Gastroesophageal sphincter (tissue), 4 donors: ENCODE data around the gene BIRC2. TPM values are rescaled to one million over a fixed set of nuclear protein-coding genes. Genes with fewer than 3 reads are reported as not detected.

Experiments used
- ATAC-seq: fragments of 150-250 bp; one replicate; pipeline ENCODE4 v1.9.1; 2016; ENCODE audit warnings: mild to moderate bottlenecking, moderate library complexity
- H3K27ac ChIP-seq, 4 donors: fragments of 200-600 bp; sonication (generic) in 3 of 4; 1 replicate in 3 of 4; 2 replicates in 1 of 4; pipeline ENCODE4 v1.5.1; 2016 to 2019
- H3K27me3 ChIP-seq: fragments of 200-600 bp; sonication (generic); one replicate; pipeline ENCODE4 v1.5.1; 2019
- H3K36me3 ChIP-seq, 2 donors: fragments of 200-600 bp; sonication (generic); one replicate each; pipeline ENCODE4 v1.5.1; 2019; ENCODE audit warnings: control low read depth in 1 of 2
- H3K4me1 ChIP-seq, 3 donors: fragments of 200-600 bp; sonication (generic); 1 replicate in 2 of 3; 2 replicates in 1 of 3; pipeline ENCODE4 v1.5.1; 2016 to 2019; ENCODE audit warnings: control low read depth in 2 of 3
- H3K4me3 ChIP-seq, 2 donors: fragments of 200-600 bp; sonication (generic); one replicate each; pipeline ENCODE4 v1.5.1; 2019; ENCODE audit warnings: mild to moderate bottlenecking in 1 of 2, moderate library complexity in 1 of 2
- H3K9me3 ChIP-seq, 3 donors: fragments of 200-600 bp; sonication (generic); one replicate each; pipeline ENCODE4 v1.5.1; 2017 to 2019; ENCODE audit warnings: control low read depth in 2 of 3
- EP300 ChIP-seq: sonication (generic); formaldehyde crosslinking; IDR thresholded peaks from one replicate; pipeline ENCODE4 v1.6.1; 2017; ENCODE audit warnings: antibody characterized with exemption, mild to moderate bottlenecking
- POLR2A ChIP-seq, 2 donors: fragments of 450-650 bp; IDR thresholded peaks; one replicate each; pipeline ENCODE4 v1.6.1; 2017; ENCODE audit warnings: antibody characterized with exemption in 2 of 2, mild to moderate bottlenecking in 2 of 2, moderate library complexity in 1 of 2
- POLR2AphosphoS5 ChIP-seq: sonication (generic); formaldehyde crosslinking; IDR thresholded peaks from one replicate; pipeline ENCODE4 v1.6.1; 2017; ENCODE audit warnings: antibody characterized with exemption
- WGBS, 2 donors: methylation state at CpG; one replicate each; pipeline ENCODE4 v1.1.5; 2018; ENCODE audit warnings: low coverage in 1 of 2; 5-methylcytosine and 5-hydroxymethylcytosine counted together
- total RNA-seq, 4 donors: library from RNA; depleted of rRNA; stranded (reverse); fragments of >200 nt; gene quantifications; one replicate each; pipeline ENCODE4 v1.1.0, GENCODE V29; 2016
- TF ChIP-seq, protein P1 (sequence below), 4 experiments: fragments of 200-600 bp in 2 of 4; fragments of 450-650 bp in 2 of 4; sonication (generic) in 1 of 4; IDR thresholded peaks; one replicate each; pipeline ENCODE4 v1.5.1; 2017 to 2019; ENCODE audit warnings: antibody characterized with exemption in 4 of 4, mild to moderate bottlenecking in 2 of 4, moderate library complexity in 2 of 4

Gene BIRC2
- total RNA-seq, 4 donors from 2014 or later = 22.4 to 58.2 (median 34.0) TPM

- H3K4me1 ChIP-seq = peaks cover 0 to 25% (median 2%) of the 10 kb centered on the region in 3 donors
- 70 to 76% methylated on average over 2 of the region's 2 CpGs for WGBS, 2 donors
- ATAC-seq = no peak
- H3K27me3 ChIP-seq = no peaks in the 10 kb centered on the region
- no peak overlapping the region for H3K27ac ChIP-seq
- H3K4me3 ChIP-seq = no peak overlapping the region
- no peaks in the 10 kb centered on the region for H3K9me3 ChIP-seq
- peaks cover 0 to 62% of the 10 kb centered on the region in 2 donors for H3K36me3 ChIP-seq
- TF ChIP-seq EP300 (no peak), POLR2AphosphoS5 (no peak), POLR2A (IDR thresholded peaks at IDR 0.05) (no peak)
- TF ChIP-seq, protein P1, sequence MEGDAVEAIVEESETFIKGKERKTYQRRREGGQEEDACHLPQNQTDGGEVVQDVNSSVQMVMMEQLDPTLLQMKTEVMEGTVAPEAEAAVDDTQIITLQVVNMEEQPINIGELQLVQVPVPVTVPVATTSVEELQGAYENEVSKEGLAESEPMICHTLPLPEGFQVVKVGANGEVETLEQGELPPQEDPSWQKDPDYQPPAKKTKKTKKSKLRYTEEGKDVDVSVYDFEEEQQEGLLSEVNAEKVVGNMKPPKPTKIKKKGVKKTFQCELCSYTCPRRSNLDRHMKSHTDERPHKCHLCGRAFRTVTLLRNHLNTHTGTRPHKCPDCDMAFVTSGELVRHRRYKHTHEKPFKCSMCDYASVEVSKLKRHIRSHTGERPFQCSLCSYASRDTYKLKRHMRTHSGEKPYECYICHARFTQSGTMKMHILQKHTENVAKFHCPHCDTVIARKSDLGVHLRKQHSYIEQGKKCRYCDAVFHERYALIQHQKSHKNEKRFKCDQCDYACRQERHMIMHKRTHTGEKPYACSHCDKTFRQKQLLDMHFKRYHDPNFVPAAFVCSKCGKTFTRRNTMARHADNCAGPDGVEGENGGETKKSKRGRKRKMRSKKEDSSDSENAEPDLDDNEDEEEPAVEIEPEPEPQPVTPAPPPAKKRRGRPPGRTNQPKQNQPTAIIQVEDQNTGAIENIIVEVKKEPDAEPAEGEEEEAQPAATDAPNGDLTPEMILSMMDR (IDR thresholded peaks at IDR 0.05) = no peak
These were observed 30.9 kb downstream of the BIRC2 start for GRCh38 chr11:102377891-102378290.

GRCh38 chr11:102378818-102379217 is 31.8 kb downstream of the BIRC2 start:
- no peak for ATAC-seq
- H3K36me3 ChIP-seq = peaks cover 0 to 62% of the 10 kb centered on the region in 2 donors
- H3K4me3 ChIP-seq = no peak overlapping the region
- H3K27ac ChIP-seq = no peak overlapping the region
- TF ChIP-seq POLR2A (IDR thresholded peaks at IDR 0.05) (no peak), EP300 (no peak), POLR2AphosphoS5 (no peak)
- TF ChIP-seq, protein P1 (IDR thresholded peaks at IDR 0.05) = no peak
- H3K4me1 ChIP-seq = peaks cover 0 to 25% (median 2%) of the 10 kb centered on the region in 3 donors
- H3K27me3 ChIP-seq = no peaks in the 10 kb centered on the region
- H3K9me3 ChIP-seq = no peaks in the 10 kb centered on the region

DNA sequence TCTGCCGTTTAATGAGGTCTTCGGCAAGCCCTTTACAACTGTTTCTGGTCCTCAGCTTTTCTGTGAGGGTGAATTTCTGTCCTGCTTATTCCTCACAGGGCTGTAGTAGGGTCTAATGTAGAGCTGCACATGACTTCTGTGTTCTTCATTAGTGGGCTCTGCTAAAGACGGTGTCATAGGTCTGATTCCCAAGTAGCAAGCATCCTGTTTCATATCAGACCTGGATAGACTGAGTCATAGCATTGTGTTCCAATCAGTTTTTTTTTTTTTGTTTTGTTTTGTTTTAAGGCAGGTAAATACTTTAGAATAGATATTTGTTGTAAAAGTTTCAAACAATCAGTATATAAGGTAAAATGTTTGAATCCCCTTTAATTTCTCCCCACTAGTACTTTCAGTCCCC is 35.4 kb downstream of the BIRC2 start:
- Histone ChIP-seq H3K27me3 (no peaks in the 10 kb centered on the region), H3K36me3 (peaks cover 0 to 83% of the 10 kb centered on the region in 2 donors), H3K27ac (no peak overlapping the region), H3K4me1 (peaks cover 0 to 2% (median 0%) of the 10 kb centered on the region in 3 donors), H3K9me3 (no peaks in the 10 kb centered on the region), H3K4me3 (no peak overlapping the region)
- TF ChIP-seq EP300 (no peak), POLR2A (IDR thresholded peaks at IDR 0.05) (no peak), POLR2AphosphoS5 (no peak)
- TF ChIP-seq, protein P1 (IDR thresholded peaks at IDR 0.05) = no peak
- 71 to 77% methylated on average over 2 to 3 of the region's 3 CpGs for WGBS, 2 donors
- no peak for ATAC-seq

DNA sequence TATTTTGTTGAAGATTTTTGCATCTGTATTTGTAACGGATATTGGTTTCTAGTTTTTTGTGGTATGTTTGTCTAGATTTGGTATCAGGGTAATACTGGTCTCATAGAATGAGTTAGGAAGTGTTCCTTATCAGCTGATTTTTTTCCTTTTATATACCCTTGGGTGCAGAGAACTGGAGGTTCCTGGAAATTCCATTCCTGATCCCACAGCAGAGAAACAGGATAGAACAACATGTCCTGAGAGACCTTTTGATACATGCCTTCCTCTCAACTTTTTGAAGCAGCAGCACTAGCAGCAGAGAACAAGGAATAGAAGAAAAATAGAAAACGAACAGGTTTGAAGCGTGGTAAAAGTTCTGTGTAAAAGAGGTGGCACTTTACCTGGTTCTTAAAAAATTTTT is 36.8 kb downstream of the BIRC2 start:
- 75 to 90% methylated on average over 2 to 3 of the region's 3 CpGs for WGBS, 2 donors
- no peaks in the 10 kb centered on the region for H3K4me1 ChIP-seq
- H3K4me3 ChIP-seq = no peak overlapping the region
- TF ChIP-seq EP300 = no peak
- TF ChIP-seq POLR2A (IDR thresholded peaks at IDR 0.05) = no peak
- TF ChIP-seq, protein P1 (IDR thresholded peaks at IDR 0.05) = no peak
- no peak for TF ChIP-seq POLR2AphosphoS5
- no peaks in the 10 kb centered on the region for H3K27me3 ChIP-seq
- peaks cover 0 to 84% of the 10 kb centered on the region in 2 donors for H3K36me3 ChIP-seq
- no peak for ATAC-seq
- no peak overlapping the region for H3K27ac ChIP-seq
- no peaks in the 10 kb centered on the region for H3K9me3 ChIP-seq

- no peaks in the 10 kb centered on the region for H3K27me3 ChIP-seq
- ATAC-seq = no peak
- H3K4me3 ChIP-seq = no peak overlapping the region
- no peak overlapping the region for H3K27ac ChIP-seq
- H3K9me3 ChIP-seq = no peaks in the 10 kb centered on the region
- TF ChIP-seq POLR2A (IDR thresholded peaks at IDR 0.05) (no peak), POLR2AphosphoS5 (no peak), EP300 (no peak)
- TF ChIP-seq, protein P1 (IDR thresholded peaks at IDR 0.05) = no peak
- WGBS, 2 donors = 72 to 80% methylated on average over 2 to 8 of the region's 15 CpGs
- H3K4me1 ChIP-seq = no peaks in the 10 kb centered on the region
- H3K36me3 ChIP-seq = peaks cover 0 to 84% of the 10 kb centered on the region in 2 donors
These were observed 37.5 kb downstream of the BIRC2 start for GRCh38 chr11:102384419-102385079.
